NCI-H146 (cell line): ENCODE results near the gene GALNT18.
A peak's percentile ranks its signal among the peaks of the same experiment; 100 is the strongest.

Experiments
- DNase-seq: peaks from one replicate; lab custom pipeline; 2025; lab: John Stamatoyannopoulos, UW

Gene GALNT18

GRCh38 chr11:11499300-11499699, 122.5 kb downstream of the GALNT18 start:
- DNase-seq = no peak

GRCh38 chr11:11498195-11498594, 123.6 kb downstream of the GALNT18 start:
- DNase-seq = no peak

GRCh38 chr11:11496879-11497278, 124.9 kb downstream of the GALNT18 start:
- no peak for DNase-seq

DNA sequence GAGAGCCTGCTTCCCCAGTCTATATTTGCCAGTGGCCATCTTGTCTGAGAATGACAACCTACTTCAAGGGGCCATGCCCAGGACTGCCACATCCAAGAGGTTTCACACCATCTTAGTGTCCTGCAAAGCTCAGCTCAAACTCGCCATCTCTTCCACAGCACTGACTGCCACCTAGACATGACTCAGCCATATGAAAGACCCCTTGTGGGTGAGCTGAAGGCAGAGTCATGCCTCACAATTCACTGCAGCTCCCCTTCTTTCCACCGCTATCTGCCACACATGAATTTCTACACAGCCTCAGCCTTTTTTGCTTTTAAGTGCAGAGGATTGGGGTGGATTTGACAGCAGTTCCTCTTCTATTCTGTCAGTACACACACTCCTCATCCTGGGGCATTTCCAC, 127.5 kb downstream of the GALNT18 start:
- no peak for DNase-seq

DNA sequence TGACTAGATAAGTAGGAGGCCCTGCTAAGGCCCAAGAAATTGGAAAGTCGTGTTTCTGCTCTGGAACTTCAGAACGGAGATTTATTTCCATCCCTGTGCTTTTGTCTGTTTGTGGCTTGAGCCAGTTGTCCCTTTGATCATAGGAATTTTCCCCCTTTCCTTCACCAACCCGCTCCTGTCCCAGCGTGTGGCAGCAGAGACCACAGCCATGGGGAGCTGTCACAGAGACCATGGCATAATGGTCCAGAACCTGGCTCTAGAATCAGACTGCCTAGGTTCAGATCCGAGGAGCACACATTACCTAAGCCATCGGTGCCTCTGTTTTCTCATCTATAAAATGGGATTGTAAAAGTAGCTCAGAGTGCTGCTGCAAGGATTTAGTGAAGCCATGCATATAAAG, 128.1 kb downstream of the GALNT18 start:
- DNase-seq = no peak

GRCh38 chr11:11491589-11491988, 130.2 kb downstream of the GALNT18 start:
- DNase-seq = no peak

- DNase-seq = no peak
Measured at GRCh38 chr11:11491014-11491413, 130.8 kb downstream of the GALNT18 start.

GRCh38 chr11:11486423-11486822, 135.4 kb downstream of the GALNT18 start:
- DNase-seq = no peak

DNA sequence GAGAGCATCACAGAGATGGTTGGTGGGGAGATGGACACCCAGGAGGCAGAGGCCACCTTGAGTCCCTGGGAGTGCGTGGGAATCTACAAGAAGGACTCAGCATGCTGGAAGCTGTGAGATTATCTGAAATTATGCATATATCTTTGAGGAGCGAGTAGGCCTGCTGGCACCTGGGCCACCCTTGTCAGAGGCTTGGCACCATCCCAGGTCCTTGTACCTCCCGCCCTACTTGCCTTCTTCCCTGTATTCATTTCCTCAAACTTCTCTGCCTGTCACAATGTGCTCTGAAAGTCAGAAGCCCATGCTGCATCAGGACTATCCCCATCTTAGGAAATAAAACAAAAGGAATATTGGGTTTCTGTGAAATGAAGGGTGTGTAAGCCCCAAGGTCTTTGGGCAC, 135.8 kb downstream of the GALNT18 start:
- no peak for DNase-seq

GRCh38 chr11:11483627-11484026, 138.2 kb downstream of the GALNT18 start:
- DNase-seq = no peak

DNA sequence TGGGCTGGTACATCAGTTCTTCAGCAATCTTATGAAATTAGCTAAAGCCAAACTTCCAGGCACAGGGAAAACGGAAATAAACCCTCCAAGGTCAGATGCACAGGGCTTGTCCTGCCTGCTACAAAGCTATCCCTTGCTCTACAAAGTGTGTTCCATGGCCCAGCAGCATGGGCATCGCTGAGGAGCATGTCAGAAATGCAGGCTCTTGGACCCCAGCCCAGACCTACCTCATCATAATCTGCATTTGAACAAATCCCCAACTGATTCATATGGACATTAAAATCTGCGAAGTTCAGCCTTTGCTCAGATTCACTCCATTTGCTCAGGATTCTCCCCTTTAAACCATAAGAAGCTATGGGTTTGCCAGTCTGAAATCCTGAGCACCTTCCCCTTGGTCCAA, 139.1 kb downstream of the GALNT18 start:
- DNase-seq = no peak

- DNase-seq = no peak
Measured at GRCh38 chr11:11481371-11481770, 140.4 kb downstream of the GALNT18 start.

- DNase-seq = no peak
Measured at GRCh38 chr11:11480971-11481370, 140.8 kb downstream of the GALNT18 start.

- peak; percentile 34 for DNase-seq
Measured at GRCh38 chr11:11478687-11479086, 143.1 kb downstream of the GALNT18 start.

DNA sequence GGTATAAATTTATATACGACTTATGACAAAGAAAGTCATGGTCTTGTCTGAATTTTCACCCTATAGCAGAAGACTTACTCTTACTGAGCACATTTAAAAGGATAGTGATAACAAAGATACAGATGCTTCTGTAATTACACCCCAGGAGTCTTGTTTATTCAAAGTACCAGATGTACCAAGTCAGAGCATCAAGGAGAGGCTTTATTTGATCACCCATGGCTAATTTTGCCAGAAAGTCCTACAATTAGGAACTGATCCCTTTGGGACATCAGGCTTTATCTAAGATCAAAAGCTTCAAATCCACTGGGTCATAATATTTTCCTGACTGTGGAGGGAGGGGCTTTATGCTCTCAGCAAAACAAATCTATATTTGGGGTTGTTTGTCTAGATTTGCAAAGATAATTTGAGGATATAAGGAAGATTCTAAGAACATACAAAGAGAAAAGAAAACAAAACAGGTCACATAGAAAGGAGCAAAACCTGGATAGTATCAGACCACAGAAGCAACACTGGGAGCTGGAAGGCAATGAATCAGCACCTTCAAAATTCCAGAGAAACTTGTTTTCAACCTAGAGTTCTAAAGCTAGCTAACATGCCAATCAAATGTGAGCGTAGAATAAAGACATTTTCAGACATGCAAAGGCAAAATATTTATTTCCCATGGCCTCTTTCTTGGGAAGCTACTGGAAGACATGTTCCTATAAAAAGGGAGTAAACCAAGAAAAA, 143.9 kb downstream of the GALNT18 start:
- peak; percentile 76 for DNase-seq

- DNase-seq = peak; percentile 62
Measured at GRCh38 chr11:11476971-11477645, 144.7 kb downstream of the GALNT18 start.

GRCh38 chr11:11476499-11476898, 145.3 kb downstream of the GALNT18 start:
- peak; percentile 45 for DNase-seq

DNA sequence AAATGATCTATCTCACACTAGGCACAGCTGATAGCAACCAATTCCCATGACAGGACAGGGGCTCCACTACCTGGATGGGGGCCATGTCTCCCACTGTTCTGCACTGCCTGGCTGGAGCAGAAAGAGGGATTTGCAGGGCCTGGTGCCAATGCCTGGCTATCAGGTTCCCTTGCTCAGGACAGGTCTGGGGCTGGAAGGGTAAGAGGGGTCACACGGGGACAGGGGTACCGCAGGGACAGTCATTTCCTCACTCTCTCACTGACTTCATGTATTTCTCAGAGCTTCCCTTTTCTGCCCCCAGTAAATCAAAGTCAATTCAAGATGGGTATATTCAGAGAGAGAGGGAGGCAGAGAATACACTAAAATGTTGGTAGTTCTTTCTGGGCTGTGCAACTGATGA, 149.7 kb downstream of the GALNT18 start:
- DNase-seq = no peak

- no peak for DNase-seq
Measured at GRCh38 chr11:11471201-11471600, 150.6 kb downstream of the GALNT18 start.

DNA sequence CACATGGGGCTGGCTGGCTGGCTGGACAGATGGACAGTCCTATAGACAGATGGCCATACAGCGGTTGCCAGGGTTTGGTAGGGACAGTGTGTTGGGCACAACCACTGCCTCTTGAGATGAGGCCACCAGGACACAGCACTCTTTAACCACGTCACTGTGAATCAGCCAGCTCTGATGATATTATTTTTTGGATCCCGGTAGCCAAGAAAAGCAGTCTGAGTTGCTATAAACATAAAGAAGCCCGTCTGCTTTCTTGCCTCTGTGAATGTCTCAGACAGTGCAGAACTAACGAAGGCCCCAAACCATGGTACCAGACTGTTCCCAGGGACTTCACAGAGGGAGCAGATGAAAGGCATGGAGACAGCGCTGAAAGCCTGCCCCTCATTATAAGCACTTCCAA, 152.9 kb downstream of the GALNT18 start:
- no peak for DNase-seq

DNA sequence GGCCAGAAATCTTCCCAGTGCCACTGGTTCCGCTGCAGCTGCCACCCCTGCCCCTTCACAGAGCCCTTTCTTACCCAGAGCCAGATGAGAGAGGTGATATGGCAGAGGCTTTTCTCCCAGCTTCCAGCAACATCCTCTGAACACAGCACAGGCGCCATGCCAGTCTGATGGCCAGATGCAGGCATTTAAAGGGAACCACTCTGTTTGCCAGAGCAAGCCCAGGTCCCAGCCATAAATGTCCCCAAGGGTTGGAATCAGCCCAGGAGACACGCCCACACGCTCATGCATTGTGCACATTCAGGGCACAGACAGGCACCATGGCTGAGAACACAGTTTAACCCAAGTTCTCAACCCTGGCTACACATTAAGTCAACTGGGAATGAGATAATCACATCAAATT, 154.5 kb downstream of the GALNT18 start:
- no peak for DNase-seq

DNA sequence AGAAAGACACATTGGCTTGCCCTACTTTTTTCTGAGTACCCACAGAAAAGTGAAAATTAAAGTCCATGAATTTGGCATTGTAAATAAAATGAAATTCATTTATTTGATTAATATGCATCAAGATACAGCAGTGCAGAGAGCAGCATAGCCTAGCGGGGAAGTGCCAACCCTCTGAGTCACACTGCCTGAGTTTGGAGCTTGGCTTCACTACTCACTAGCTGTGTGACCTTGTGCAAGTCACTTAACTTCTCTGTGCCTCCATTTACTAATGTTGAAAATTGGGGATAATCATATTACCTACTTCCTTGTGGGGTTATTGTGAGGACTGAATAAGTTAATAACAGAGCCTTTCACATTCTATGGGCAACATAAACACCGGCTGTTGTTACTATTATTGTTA, 157.2 kb downstream of the GALNT18 start:
- DNase-seq = no peak

- peak; percentile 54 for DNase-seq
Measured at GRCh38 chr11:11463405-11463804, 158.4 kb downstream of the GALNT18 start.

DNA sequence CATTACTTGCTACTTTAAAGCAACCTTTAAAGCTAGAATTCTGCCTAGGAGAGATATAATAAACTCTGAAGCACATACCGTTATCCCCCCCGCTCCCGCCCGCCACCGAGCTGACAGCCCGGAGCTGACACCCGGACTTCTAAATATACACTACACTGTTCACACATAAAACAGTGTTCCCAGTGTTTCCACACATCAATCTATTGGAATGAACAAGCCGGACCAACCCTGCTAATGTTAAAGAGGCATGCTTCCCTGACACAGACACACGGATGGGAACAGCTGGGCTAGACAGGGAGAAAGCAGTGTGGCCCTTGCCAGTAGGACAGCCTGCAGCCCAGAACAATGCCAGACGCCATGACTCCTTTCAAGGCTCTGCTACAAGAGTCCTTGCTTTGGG, 160.3 kb downstream of the GALNT18 start:
- no peak for DNase-seq
